WI38 (cell line): ENCODE measurements around the gene ADAMTSL4.
"Not testable (repeated sequence)": the region's sequence is repeated elsewhere in the genome, so short reads cannot be mapped to it uniquely, and the experiment has no call there.

Experiments used
- H3K4me3 ChIP-seq: 2 replicates; pipeline ENCODE4 v1.5.1; 2011; ENCODE audit warnings: low read depth, mild to moderate bottlenecking, control low read depth, low read length
- CTCF ChIP-seq: IDR thresholded peaks from 2 replicates; pipeline ENCODE4 v1.5.1; 2012; ENCODE audit warnings: low read depth, mild to moderate bottlenecking, control low read depth, low read length

ADAMTSL4 gene

GRCh38 chr1:150566589-150567340, 17.6 kb downstream of the ADAMTSL4 start:
- peak overlapping the region; percentile 22; the same call in 1 of the 2 replicates for H3K4me3 ChIP-seq
- no peak for TF ChIP-seq CTCF

- no peak for TF ChIP-seq CTCF
- H3K4me3 ChIP-seq = peak overlapping the region; percentile 22; the same call in 1 of the 2 replicates
Observed at GRCh38 chr1:150567341-150567716, 18.1 kb downstream of the ADAMTSL4 start.

DNA sequence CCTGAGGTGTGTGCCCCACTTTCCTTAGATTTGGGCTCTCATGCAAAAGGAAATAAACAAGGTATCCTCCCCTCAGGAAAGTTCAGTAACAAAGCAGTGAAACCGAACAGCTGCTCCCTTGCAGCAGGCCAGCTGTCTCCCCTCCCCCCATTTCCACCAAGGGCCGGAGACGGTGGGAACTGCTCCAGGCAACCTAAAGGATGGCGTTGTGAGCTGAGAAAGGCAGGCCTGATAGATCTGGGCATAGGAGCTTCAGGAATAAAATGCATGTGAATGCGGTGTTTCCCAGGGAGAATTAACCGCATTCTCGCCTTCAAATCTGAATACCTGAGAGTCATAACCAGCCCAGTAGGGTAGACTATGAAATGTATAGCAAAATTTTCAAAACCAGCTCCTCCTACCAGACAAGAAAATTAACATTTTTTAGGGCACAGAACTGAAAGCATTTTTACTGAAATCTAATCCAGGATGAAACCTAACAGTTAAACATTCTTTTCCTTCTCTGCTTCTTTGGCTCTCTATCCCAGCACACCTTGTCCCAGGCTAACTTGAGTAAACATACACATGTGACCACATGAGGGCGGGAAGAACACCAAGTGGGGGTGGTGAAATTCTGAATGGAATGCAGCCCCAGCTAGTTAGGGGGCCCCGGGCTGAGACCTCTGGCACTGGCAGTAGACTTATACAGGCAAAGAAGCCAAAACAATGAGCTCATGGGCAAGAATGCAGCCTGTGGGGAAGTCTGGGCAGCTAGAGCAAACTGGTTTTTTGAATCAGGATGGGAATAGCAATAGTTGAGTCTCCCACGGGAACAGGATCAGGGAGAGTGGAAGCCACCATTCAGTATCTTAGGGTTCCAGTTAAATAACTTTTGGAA, 18.7 kb downstream of the ADAMTSL4 start:
- TF ChIP-seq CTCF = no peak
- H3K4me3 ChIP-seq = peak overlapping the region; percentile 13; the same call in 1 of the 2 replicates

DNA sequence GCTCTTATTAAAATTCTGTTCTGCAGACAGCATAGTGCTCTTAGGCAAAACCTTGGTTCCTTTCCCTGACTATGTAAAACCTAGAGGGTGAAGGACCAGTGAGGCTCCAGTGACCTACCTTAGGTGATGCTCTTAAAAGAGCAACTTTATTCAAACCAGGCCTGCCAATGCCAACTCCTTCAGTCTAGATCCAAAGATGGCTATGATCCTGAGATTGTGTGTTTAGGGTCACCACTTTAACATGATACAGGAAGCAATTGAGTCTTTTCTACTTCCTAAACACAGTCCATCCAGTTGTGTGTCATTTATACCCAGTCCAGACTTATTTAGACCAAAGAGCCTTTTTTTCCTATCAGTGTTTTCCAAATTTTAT, 19.4 kb downstream of the ADAMTSL4 start:
- H3K4me3 ChIP-seq = peak overlapping the region; percentile 29
- no peak for TF ChIP-seq CTCF

DNA sequence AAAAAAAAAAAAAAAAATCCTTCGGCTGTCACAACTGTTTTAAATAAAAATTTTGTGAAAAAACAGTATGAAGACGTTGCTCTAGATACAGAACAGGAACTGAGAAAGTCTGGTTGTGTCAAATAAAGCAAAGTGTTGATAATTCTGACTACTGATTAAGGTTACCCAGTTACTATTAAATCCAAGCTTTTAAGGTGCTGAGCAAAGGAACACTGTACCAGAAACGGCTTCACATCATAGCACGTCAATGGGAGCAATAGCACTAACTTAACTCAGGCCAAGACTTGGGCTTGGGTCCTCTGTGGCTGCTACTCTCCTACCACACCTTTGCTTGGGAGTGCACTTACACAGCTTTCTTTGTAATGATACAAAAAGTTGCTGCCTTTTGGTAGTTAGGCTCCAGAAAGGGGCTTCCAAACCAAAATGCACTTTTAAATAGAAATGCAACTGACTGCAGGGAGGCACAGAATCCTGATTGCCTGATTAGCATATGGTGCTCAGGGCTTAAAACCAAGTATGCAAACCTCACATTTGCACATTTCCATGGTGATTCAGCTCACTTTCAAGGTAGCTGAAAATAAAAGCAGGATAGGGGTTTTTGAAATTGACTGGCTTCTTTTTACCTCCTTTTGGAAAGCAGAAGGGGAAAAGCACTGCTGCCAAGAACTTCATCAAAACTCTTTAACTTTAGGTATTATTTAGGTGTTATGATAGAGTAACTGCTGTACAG, 23.9 kb downstream of the ADAMTSL4 start:
- no peak overlapping the region for H3K4me3 ChIP-seq
- TF ChIP-seq CTCF = no peak

DNA sequence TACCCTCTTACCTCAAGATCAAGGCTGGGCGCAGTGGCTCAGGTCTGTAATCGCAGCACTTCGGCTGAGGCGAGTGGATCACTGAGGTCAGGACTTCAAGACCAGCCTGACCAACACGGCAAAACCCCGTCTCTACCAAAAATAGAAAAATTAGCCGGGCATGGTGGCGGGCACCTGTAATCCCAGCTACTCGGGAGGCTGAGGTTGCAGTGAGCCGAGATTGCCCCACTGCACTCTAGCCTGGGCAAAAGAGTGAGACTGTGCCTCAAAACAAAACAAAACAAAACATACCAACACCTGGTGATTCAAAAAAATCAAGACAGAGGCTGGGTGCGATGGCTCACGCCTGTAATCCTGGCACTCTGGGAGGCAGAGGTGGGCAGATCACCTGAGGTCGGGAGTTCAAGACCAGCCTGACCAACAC, 24.5 kb downstream of the ADAMTSL4 start:
- not testable (repeated sequence) for H3K4me3 ChIP-seq

GRCh38 chr1:150574260-150575071, 25.3 kb downstream of the ADAMTSL4 start:
- peak overlapping the region; percentile 95 for H3K4me3 ChIP-seq
- TF ChIP-seq CTCF = no peak
